HG03457 (cell line): ENCODE data around the gene COL16A1.

ENCODE experiments used
- ATAC-seq: cut with Tn5 transposase; IDR thresholded peaks from one replicate; pipeline ENCODE4 v1.9.1; 2021; ENCODE audit warnings: moderate number of reproducible peaks; ENCODE audit not compliant: unreplicated experiment

COL16A1 gene

DNA sequence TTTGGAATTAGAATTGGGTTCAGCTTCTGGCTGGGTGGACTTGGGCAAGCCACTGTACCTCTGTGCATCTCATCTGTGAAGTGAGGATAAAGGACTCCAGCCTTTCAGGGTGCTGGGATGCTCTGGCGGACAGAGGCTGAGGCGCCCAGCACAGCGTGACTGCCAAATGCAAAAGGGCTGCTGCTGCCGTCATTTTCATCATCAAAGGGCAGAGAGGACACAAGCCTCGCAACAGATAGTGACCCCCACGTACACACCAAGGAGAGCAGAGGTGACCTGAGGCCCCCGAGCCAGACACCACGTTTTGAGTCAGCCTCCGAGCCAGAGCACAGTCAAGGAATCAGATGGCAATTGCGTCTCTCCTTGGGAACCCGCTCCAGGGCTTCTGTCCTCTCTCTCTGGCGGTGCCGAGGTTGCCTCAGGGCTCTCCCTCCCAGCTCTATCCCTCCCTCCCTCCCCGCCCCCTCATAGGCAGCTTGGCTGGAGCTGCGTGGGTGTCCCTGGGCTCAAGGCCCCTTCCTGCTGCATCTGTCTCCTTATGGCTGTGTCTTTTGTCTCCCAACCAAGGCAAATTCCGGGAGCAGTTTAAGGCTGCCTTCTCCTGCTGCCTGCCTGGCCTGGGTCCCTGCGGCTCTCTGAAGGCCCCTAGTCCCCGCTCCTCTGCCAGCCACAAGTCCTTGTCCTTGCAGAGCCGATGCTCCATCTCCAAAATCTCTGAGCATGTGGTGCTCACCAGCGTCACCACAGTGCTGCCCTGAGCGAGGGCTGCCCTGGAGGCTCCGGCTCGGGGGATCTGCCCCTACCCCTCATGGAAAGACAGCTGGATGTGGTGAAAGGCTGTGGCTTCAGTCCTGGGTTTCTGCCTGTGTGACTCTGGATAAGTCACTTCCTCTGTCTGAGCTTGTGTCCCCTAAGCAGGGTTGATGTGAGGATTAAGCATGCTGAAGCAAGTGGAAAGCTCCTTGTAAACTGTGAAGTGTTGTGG lies 77.3 kb downstream of the COL16A1 start:
- ATAC-seq, result no peak

DNA sequence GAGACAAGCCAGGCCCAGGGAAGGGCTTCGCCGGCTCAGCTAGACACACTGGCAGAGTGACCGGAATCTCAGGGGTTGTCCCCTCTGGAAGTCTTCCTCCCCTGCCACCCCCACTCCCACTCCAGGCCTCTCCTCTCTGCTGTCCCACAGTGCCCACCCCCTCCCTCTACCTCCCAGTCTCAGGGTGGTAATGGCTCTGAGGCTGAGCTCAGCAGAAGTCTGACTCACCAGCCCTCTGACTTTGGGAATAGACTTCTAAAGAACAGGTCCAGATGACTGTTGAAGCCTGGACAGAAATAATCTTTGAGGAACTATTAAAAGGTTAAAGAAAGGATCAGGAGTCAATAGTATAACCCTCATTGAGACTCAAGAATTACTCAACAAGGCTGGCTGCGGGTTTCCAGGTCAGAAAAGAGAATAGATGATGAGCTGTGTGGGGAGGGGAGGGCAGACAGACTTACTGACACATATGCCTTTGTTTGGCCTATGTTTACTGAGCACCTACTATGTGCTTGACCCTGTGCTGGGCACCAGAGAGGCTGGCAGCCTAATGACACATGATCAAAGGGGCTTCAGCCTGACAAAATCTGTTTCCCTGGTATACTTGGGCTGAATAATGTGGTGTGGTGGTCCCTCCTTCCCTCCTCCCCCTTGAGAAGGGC lies 78.1 kb downstream of the COL16A1 start:
- no peak for ATAC-seq

DNA sequence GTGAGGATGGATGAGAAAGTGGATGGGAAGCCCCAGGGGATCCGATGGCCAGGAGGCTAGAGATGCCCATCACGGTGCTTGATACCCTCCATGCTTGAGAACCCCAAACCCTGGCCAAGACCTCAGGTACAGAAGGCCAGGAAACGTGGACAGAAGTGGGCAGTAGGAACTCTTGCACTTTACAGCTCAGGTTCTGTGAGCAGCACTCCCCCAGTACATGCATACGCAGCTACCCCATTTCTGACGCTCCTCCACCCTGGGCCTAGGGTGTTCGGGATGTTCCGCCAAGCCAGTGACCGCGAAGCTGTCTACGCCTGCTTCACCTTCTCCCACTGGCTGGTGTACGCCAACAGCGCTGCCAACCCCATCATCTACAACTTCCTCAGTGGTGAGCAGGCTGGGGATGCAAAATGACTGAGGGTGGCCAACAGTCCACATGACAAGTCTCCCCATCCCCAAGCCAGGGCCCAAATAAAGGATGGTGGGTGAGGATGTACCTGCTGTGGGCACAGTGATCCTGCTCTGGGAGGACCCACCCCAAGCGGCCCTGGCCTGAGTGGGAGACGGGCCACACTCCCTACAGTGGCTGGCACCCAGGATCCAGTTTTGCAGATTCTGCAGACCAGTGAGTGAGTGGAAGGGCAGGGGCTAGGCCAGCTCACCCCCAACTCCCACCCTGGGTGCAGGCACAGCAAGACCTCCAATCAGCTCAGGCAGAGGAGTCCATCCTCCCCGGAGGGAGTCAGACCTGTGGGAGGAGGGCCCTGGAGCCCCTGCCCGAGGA lies 78.9 kb downstream of the COL16A1 start:
- no peak for ATAC-seq

DNA sequence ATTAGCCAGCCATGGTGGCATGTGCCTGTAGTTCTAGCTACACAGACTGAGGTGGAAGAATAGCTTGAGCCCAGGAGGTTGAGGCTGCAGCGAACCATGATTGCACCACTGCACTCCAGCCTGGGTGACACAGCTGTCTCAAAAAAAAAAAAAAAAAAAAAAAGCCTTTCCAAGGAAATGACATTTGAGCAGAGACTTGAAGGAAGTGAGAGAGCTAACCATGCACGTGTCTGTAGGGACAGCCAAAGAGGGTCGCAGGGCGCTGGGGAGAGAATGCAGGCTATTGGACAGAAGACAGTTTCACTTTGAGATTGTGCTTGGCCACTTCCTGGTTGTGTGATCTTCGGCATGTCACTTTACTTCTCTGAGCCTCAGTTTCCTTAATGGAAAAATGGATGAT lies 79.5 kb downstream of the COL16A1 start:
- ATAC-seq, result no peak

DNA sequence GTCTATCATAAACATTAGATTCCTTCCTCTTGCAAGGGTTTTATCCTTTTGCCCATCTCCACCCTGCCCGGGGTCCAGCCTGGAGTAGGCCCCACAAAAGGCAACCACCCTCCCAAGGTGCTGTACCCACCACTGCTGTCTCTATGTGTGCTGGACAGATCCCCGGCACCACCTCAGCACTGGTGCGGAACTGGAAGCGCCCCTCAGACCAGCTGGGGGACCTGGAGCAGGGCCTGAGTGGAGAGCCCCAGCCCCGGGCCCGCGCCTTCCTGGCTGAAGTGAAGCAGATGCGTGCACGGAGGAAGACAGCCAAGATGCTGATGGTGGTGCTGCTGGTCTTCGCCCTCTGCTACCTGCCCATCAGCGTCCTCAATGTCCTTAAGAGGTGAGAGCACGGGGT lies 80.5 kb downstream of the COL16A1 start:
- no peak for ATAC-seq

DNA sequence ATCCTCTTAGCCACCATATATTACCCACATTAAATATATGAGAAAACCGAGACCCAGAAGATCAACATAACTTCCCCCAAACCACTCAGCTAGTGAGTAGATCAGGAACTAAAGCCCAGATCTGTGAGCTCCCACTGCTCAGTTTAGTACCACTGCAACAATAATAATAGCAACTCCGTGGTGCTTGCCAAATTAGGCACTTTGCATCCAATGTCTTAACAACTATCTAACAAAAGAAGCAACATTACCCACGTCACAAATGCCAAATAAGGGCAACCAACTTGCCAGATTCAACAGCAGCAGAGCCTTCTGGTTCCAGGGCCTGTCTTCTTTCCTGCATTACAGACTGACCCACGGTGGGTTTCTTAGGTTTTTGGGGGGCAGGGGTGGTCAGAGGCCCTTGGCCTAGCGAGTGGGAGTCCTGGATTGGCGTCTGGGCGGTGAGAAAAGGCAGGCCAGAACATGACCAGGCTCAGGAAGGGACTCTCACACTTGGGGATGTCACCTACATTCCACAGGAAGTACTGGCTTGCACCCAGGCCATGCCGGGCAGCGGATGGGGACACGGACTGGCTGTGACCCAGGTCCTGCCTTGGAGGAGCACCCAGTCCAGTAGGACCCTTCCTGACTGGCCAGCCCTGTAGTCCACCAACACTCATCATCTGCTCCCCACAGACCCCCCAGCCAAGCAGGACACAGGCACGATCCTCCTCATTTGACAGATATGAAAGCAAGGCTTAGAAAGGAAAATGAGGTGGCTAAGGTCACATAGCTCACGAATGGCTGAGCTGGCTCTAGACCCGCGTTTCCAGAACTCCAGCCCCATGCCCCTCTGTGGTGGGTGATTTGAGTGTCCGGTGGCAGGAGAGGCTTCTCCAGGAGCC lies 81.7 kb downstream of the COL16A1 start:
- no peak for ATAC-seq

DNA sequence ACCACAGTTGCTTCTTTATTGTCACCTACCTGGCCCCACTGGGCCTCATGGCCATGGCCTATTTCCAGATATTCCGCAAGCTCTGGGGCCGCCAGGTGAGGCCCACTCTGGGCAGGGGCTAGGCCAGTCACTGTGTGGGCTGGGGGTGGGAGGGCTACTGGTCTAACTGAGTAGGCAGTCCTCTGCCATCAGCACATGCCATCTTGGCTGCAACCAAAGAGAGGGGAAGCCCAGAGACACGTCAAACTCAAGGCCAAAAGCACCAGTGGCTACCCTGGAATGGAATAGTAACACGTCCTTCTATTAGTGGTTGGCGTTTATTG lies 82.4 kb downstream of the COL16A1 start:
- ATAC-seq, result no peak

DNA sequence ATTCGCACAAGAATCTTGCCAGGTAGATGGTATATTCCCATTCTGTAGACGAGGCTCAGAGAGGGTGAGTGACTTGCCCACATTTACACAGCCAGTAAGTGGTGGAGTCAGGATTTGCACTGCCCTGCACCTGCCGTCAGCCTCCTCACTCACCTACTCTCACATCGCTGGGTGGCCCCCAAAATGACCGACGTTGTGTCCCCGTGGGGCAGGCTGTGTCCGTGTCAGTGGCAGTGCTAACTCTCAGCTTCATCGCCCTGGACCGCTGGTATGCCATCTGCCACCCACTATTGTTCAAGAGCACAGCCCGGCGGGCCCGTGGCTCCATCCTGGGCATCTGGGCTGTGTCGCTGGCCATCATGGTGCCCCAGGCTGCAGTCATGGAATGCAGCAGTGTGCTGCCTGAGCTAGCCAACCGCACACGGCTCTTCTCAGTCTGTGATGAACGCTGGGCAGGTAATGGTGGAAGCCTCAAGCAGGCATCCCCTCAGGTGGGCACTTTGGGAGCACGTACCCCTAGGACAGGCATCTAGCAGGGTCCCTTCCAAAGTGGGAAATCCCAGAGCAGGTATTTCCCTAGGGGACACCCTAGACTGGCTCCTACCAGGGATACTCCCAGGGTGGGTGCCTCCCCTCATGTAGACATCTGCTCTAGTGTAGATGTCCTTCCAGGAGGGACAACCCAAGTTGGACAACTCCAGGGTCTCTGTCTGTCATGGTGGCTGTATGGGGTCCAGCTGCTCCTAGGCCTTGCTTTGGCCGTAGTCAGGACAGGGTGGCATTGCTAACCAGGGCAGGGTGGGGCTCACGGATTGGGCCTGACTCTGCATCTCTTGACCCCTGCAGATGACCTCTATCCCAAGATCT lies 83.0 kb downstream of the COL16A1 start:
- no peak for ATAC-seq

DNA sequence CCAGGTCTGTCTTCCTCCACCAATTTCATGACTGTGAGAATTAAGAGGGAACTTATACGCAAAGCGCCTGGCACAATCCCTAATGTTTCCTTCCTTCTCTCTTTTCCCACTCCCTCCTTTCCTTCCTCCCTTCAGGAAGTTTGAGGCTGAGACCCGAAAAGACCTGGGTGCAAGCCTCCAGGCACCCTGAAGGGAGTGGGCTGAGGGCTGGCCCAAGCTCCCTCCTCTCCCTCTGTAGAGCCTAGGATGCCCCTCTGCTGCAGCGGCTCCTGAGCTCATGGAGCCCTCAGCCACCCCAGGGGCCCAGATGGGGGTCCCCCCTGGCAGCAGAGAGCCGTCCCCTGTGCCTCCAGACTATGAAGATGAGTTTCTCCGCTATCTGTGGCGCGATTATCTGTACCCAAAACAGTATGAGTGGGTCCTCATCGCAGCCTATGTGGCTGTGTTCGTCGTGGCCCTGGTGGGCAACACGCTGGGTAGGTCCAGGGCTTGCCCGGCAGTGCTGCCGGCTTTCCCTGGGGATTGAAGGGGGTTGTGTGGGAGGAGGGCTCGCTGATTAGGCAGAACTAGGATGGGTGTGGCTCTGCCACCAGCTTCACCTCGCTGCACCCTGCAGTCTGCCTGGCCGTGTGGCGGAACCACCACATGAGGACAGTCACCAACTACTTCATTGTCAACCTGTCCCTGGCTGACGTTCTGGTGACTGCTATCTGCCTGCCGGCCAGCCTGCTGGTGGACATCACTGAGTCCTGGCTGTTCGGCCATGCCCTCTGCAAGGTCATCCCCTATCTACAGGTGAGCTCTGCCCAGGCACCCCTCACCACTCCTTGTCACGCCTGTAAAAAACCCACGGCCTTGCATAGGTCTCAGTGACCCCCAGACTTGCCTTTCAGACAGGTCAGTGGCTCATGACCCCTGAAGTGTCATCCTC lies 84.6 kb downstream of the COL16A1 start:
- ATAC-seq, result no peak

DNA sequence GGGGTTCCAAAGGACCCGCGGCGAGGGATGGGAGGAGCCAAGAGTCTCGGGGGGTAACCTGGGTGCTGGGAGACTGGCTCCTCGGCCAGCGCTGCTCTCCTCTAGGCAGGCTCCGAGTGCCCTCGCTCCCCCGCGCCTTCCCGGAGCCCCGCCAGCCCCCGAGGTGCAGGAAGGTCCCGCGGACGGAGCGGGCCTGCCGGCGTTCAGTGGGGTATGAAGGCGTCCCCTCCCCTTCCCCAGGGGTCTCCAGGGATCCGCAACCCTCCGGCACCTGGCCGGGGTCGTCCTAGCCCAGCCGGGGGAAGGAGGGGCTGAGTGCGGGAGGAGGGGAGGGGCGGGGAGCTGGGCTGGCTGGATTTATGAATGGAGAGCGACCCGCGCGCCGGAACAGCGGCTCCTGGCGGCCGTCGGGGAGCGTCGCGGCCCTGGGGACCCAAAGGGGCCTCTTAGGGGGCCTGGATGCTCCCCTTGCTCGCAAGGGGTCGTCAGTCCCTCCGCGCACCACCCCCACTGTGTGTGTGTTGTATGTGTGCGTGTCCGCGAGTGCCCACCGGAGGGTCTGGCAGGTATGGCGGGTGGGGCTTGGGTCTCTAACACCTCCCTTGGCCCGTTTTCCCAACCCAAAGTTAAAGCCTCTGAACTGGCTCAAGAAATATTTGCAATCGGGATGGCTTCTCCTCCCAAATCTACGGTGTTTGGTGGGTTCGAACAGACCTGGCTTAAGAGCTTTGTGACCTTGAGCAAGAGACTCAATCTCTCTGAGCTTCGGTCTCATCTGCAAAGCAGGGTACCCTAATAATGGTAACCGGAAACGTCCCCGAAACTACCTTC lies 85.7 kb downstream of the COL16A1 start:
- ATAC-seq, result no peak

DNA sequence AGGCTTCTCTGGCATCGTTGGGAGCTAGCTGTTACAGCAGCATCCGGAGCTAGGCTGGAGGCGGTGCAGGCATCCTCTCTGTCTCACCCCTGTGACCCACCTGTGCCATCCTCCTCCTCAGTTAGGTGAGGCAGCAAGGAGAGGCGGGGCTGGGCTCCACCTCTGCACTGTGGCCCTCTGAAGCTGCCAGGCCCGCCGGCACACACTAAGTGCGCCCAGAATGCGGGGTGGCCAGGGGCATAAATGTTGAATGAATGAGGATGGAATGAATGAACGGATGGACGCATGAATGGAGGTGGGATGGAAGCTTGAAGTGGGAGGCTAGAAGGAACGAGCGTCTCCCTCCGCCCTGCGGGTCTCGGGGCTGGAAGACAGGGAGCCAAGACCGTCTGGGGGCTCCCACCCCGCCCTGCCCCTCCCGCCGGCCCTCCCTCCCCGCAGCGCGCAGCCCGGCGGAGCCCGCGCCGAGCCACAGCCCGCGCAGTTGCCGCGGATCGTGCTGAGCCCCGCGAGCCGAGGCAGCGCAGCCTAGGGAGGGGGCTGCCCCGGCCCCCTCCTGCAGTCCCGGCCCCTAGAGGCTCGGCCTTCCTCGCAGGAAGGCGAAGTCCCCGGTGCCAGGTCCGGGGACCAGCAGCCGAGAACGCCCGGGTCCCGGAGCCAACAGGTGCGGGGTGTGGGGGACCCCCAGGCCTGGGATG lies 86.5 kb downstream of the COL16A1 start, which contains the start of gene HCRTR1:
TSS of gene HCRTR1 (plus strand) at position 472 of the 698 bp plus-strand sequence. CDS start 1,504 bp downstream, outside the sequence.
- ATAC-seq, result no peak

DNA sequence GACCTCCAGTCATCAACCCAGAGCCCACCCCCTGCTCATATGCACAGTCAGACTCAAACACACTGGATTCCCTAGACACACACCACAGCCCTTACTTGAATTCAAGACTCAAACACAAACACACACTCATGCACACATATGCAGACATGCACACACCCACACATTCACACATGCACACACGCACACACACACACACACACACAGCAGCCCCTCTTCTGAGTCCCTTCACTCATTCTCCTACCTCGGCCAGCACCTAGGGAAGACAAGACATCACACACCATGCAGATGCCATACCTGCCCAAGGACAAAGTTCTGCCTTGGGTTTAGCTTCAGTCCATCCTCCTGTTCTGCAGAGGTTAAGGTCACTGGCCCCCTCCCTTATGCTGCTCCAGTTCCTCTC lies 87.9 kb downstream of the COL16A1 start:
- no peak for ATAC-seq

DNA sequence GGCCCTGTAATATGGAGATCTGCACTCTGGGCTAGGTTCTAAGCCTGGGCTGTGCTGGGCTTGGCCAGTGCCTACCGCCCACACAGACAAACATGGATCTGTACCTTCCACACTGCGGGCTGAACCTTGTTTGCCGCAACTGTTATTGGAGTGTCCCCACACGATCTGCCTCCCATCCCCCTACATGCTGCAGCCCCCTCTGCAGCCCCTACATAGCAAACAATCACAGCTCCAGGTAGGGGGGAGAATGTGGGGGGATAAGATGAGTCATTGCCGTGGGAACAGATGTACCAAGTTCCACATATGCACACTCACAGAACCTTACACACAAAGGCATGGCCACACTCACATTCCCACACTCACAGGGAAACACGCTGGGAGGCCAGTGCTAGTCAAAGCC lies 88.4 kb downstream of the COL16A1 start:
- no peak for ATAC-seq

DNA sequence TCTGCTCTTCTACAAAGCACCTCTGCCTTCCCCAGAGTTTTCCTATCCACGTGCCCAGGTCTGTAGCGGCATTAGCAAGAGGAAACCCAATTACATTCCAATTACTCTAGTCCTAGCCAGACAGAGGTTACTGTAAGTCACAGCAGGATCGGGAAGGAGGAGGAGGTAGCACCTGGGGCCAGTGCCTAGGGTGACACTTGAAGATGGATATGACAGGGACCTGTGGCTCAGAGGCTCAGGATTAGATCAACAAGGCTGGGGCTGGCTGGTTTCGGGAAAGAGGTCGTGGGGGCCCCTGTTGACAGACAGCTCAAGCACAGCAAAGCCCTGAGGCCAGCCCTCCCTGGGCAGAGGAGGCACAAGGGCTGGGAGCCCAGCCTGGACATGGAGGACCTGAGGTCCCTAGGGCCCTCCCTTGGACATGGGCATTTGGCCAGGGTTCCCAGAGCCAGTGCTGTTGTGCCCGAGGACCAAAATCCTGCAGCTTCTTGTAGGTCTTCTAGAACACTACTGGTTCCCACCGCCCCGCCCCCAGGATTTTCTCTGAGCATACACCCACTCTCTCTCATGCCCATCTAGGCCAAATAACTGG lies 89.3 kb downstream of the COL16A1 start:
- no peak for ATAC-seq

DNA sequence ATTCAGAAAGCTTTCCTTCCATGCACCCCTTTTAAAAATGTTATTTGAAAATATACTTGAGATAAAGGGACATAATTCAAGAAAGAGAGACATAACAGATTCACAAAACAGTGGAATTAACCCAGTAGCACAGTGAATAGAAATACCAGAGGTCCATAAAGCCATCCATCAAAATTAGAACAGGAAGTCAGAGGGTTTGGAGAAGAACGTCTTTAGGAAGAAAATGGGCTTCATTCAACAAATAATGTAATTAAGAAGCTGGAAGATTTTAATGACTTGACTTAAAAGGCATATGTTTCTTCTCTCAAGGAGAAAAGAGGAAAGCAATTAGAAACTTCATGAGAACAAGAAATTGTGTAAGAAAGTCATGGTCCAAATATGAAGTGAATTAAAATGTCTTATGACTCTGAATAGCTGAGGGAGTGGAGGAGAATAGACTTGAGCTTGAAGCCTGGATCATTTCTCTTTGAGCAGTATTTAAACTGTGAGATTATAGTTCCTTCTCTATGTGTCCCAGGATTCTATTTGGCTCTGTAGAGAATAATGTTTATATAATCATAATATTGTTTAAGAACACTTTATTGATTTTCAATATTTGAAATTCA lies 94.2 kb downstream of the COL16A1 start:
- ATAC-seq, result no peak

DNA sequence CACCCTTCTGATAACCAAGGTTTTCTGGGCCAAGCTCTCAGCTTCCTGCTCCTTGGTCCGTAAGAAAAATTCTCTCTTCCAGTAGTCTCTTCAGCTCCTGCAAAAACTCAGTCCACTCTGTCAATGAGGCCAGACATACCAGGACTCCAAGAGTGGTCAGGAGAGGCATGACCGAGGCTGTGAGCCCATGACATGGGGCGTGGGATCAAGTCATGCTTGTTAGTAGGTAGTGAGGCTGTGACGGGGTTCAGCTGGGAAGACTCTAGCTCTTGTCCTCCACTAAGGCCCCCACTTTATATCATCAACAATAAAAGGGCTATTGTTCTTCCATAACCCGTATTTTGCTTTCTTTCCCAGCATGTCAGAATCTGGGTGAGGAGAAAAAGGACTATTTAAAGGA lies 96.5 kb downstream of the COL16A1 start:
- no peak for ATAC-seq
